ENCODE measurements around the gene SOAT2.

DNA sequence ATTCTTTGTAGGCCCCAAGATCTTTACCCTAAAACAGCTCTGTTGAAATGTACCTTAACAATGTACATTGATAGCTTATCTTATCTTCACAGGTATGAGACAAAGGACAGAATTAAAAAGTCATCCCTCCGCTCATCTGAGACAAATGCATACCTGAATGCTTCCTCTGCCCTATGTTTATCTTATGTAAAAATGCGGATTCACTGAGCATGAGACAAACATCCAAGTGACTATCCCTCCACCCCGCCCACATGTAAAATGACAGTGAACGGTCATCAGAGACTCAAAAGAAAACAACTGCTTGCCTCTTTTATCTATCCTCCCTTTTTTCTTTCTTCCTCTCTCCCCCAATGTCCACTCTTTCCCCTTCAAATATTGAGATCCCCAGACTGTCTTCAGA, 40.1 kb downstream of the SOAT2 start:
- no peak for TF ChIP-seq POLR2A (IDR thresholded peaks at IDR 0.05)
- TF ChIP-seq, protein P1, sequence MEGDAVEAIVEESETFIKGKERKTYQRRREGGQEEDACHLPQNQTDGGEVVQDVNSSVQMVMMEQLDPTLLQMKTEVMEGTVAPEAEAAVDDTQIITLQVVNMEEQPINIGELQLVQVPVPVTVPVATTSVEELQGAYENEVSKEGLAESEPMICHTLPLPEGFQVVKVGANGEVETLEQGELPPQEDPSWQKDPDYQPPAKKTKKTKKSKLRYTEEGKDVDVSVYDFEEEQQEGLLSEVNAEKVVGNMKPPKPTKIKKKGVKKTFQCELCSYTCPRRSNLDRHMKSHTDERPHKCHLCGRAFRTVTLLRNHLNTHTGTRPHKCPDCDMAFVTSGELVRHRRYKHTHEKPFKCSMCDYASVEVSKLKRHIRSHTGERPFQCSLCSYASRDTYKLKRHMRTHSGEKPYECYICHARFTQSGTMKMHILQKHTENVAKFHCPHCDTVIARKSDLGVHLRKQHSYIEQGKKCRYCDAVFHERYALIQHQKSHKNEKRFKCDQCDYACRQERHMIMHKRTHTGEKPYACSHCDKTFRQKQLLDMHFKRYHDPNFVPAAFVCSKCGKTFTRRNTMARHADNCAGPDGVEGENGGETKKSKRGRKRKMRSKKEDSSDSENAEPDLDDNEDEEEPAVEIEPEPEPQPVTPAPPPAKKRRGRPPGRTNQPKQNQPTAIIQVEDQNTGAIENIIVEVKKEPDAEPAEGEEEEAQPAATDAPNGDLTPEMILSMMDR (IDR thresholded peaks at IDR 0.05), result no peak
